Activated CD8-positive, alpha-beta memory T cell treated with anti-CD3 and anti-CD28 coated beads for 36 hours (primary cell): ENCODE data around the gene CCDC57. TPM values are rescaled to one million over a fixed set of nuclear protein-coding genes. Genes with fewer than 3 reads are reported as not detected.

ENCODE experiments used
- CTCF ChIA-PET: fragments of 350-600 bp; sonication (Branson Sonifier 250); formaldehyde crosslinking; loops from one replicate; lab custom pipeline; 2021; ENCODE audit warnings: antibody characterized with exemption; lab: Charles Lee
- POLR2A ChIA-PET: fragments of 350-600 bp; sonication (Branson Sonifier 250); formaldehyde crosslinking; loops from one replicate; lab custom pipeline; 2021; ENCODE audit warnings: antibody characterized with exemption; lab: Charles Lee
- total RNA-seq, 2 experiments: library from RNA; stranded (reverse); gene quantifications; one replicate each; pipeline ENCODE4 v1.2.3, GENCODE V29; 2021

The CCDC57 gene
- total RNA-seq, 2 experiments from 2014 or later = 69.8 to 73.0 TPM

DNA sequence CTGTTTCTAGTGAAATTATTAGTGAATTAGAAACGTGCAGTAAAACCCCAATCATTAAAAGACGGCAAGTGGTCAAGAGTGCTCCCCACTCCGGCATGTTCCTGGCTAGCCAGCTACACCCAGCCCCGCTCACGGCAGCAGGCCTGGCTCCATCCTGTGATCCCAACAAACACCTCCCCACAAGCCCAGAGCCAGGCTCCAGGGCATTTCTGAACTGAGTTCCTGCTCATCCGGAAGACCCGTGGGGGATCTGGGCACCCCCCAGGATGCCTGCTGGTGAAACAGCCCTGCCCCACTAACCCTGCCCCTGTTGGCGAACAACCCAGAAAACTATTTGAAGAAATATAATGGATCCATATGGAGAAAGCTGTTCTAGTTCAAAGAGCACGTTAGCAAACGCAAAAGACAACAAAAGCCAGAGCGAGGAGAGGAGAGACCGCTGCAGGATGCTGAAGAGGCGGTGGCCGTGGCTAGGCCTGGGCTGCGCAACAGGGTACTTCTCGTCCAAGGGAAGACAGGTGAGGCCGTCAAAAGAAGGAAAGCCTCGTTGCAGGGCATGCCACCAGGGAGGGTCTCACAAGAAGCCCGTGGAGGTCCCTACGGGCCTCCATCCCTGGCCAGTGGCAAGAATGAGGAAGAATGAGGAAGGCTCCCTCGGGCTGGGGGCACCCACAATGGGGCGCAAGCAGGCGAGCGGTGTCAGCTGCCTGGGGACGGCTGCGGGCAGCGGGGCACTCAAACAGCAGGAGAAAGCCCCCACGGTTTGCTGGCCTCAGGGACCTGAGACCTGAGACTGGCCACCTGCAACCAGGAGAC is 35.4 kb upstream of the CCDC57 start:
- POLR2A ChIA-PET = no interaction called here
- CTCF ChIA-PET = no interaction called here

DNA sequence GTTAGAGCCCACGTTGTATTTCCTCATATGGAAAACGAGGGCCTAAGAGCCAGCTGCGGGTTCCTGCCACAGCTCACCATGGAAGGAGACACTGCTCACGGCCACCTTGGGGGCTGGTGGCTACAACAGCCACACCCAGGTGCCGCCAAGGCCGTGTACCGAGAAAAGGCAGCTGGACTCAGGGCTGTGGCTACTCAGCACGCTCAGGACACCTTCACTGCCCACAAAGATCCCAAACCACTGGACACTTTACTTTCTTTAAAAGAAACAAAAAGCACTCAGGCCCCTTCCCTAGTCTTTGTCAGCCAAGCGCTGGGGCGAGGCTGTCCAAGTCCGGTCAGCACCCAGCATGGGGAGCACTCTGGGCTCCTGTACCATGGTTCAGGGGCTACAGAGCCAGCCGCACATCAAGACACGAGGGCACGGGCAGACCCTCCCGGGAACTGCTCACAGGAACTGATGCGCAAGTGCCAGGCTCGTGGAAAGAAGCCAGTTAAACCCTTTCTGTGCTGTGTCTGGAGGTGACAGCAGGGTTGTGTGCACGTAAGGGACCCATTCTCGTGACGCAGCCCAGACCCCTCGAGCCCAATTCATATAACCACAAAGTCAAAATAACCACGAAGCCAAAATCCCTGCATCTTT is 34.7 kb upstream of the CCDC57 start:
- ChIA-PET CTCF (interaction anchor here (1.0 kb wide), 1 partner anchor 11 kb away, joined by 3 read pairs; no protein-coding TSS in a partner anchor), POLR2A (interaction anchor here (1.1 kb wide), 1 partner anchor 28 kb away, joined by 3 read pairs; no protein-coding TSS in a partner anchor)

DNA sequence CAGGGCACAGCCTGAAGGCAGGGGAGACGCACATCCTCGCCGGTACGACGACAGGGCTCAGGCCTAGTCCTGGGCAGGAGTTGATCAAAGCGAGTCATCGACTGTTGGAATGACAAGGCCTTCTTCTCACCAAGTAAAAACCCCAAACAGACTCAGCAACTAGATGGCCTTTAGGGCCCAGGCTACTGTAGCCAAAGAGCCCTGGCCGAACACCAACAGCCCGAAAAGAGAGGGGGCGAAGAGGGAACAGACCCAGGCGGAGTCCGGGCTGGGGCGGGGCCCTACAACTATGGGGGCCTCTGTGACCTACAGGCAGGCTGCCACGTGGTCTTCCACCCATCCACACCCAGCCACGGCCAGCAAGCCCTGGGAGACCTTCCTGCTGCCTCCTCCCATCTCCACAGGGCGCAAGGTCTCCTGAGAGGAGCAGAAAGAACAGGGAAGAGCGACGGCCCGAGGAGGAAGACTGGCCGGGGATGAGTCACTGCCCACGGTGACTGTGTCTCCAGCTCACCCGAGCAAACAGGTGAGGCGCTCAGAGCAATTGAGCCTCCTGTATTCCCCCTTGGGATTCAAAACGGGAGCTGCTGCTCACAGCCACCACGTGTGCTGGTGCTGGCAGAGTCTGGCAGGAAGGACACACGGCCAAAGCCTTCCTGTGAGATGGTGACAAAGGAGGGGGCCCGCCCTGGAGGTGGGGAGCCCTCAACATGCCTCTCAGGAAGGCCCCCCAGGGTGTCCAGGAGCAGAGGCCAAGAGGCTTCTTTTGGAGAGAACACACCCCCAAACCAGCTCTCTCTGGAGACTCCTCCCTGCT is 33.9 kb upstream of the CCDC57 start:
- CTCF ChIA-PET = interaction anchor here (1.0 to 1.5 kb wide), 3 partner anchors 10 to 29 kb away, joined by 3 read pairs; no protein-coding TSS in a partner anchor
- POLR2A ChIA-PET = interaction anchor here (1.1 kb wide), 1 partner anchor 28 kb away, joined by 3 read pairs; no protein-coding TSS in a partner anchor

DNA sequence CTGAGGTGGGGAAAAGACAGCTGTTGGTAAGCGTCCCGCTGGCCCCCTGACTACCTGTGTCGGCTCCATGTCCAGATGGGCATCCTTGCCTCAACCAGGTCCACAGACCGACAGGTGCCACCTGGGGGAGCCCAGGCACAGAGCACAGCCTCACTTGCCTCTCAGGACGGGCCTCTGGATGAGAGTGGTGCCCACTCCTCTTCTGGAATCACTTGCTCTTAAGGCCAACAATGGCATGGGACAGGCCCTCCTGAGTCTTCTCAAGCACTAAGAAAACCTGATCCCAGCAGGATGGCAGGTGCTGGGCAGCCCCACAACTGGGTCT is 33.4 kb upstream of the CCDC57 start:
- CTCF ChIA-PET = interaction anchor here (1.1 to 1.5 kb wide), 2 partner anchors 10 to 30 kb away, joined by 3 read pairs; no protein-coding TSS in a partner anchor
- POLR2A ChIA-PET = no interaction called here

DNA sequence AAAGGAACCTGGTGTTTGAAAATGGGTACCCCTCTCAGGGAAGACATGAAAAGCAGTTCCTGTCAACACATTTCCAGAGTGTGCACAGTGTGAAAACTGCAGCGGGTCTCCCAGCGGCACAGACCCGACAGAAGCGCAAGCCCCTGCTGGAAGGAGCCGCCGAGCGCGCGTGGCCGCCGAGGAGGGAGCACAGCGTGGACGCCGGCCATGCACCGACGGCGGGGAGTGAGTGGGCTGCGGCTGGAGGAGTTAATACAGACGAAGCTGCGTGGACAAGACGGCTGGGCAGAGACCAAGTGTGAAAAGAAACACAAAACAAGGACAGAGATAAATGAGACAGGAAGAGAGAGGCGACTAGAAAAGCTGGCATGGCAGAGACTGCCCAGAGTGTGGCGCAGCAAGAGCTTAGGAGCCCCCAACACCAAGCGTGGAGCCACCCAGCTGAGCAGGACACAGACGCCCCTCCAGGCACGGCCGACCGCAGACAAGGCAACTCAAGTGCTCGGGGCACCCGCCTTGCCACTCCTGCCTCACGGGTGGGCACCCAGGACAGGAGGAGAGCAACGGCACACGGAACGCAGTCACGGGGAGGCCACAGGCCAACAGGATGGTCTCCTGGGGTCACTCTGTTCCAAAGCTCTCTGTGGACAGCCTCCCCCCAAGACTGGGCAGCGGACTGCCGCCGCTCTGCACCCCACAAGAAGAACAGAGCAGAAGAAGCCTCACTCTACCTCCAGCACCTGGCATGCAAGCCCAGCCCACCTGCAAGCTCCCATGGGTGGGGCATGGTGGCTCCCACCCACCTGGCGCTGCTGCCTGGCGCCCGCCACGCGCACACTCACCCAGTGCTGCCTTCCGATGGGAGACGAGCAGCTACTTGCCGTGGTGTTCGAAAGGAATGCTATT is 32.7 kb upstream of the CCDC57 start:
- ChIA-PET CTCF (interaction anchor here (1.1 to 1.5 kb wide), 2 partner anchors 9 to 30 kb away, joined by 3 read pairs; no protein-coding TSS in a partner anchor), POLR2A (interaction anchor here (0.6 to 1.0 kb wide), 2 partner anchors 19 to 60 kb away, joined by 3 read pairs; no protein-coding TSS in a partner anchor)

DNA sequence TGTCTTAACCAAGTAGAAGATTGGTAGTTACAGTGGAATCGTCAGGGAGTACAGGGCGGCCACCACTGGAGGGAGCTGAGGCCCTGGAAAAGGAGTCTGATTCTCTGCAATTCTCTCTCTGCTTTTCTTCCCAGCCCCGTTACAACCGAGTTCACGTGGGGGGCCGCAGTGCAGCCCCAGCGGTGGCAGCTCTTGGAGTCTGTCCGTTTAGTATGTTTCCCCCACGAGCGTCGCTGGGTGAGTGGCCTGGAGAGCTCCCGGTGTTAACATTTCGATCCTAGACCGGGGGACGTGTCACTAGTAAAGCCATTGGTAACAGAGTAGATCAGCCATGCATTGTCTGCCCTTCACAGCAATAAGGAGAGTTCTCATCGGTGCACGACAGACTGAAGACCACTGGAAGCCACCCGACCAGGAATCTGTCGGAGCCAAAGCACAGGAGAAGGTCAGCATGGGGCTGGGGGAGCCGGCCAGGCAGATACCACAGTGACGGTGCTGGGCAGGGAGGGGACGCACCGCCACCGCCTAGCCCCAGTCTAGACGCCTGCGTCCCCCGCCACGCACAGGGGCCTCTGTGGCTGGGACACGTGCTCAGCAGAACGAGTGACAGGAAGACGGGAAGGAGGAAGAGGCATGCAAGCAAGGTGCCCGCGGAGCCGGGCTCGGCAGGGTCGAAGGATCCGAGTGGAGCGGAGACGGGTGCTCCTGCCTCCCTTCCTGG is 31.9 kb upstream of the CCDC57 start:
- ChIA-PET POLR2A (interaction anchor here (0.6 to 1.0 kb wide), 2 partner anchors 20 to 61 kb away, joined by 3 read pairs; no protein-coding TSS in a partner anchor), CTCF (interaction anchor here (1.0 to 1.5 kb wide), 4 partner anchors 8 to 73 kb away, joined by 3 read pairs; partner anchors contain the start of gene CD7)

DNA sequence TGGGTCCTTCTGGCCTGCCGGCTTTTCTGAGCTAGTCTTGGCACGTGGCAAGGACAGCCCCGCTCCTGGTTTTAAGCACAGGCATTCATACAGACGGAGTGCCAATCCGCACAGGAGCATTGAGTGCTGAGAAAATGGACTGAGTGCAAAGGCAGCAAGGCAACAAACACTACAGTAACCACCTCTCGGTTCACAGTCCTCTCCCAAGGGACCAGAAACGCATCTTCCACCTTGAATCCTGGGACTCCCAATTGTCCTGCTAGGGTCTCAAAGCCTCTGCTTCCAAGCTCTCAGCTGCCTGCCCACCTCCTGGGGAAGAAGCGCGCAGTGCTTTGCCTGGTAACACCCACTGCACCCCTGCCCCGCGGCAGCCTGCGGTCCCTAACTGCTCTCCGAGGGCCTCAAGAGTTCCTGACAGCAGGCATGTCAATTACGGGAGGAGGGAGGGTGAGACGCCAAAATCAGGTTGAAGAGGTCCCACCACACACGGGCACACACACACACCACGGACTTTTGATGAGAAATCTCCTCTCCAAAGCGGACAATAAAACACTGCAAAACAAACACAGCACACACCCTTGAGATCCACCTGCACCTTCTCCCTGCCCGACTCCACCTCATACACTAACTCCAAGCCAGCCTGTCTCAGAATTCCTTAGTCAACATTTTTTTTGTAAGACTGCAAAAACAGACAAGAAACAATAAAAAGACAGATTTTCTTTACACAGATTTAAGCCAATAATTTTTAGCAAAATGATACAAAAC is 31.2 kb upstream of the CCDC57 start:
- CTCF ChIA-PET = interaction anchor here (1.0 to 2.0 kb wide), 6 partner anchors 7 to 78 kb away, joined by 3 to 7 read pairs (median 3); partner anchors contain the start of gene CD7
- POLR2A ChIA-PET = interaction anchor here (1.0 kb wide), 1 partner anchor 21 kb away, joined by 3 read pairs; no protein-coding TSS in a partner anchor

DNA sequence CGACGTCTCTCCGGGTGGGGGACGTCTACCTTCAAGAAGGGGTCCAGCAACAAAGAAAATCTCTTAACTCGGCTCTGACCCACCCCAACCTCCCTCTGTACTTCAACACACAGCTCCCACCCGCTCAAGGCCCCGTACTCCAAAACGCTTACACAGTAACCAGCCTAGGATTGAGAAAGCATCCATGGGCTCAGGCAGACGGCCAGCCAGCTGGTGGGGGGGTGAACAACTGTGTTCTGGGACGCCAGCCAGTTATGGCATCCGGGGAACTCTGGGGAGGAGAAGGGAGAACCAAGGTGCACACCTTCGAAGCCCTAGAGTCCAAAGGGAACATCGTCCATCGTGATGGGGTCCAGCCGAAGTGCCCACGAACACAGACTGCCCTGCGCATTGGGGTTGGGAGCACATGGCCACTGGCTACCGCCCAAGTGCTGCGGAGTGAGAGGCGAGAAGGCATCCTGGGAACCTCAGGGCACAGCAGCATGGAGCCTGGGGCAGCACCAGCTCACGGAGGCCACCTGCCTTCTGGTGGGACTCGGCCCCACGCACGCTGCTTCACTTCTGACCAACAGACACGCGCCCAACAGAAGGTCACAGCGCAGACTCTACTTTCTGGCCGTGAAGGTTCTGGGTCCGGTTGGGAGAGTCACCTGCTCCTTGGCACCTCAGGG is 30.5 kb upstream of the CCDC57 start:
- ChIA-PET POLR2A (interaction anchor here (0.6 to 2.0 kb wide), 5 partner anchors 8 to 74 kb away, joined by 3 to 10 read pairs (median 3); partner anchors contain the start of genes CD7 and SLC16A3), CTCF (interaction anchor here (1.1 to 2.0 kb wide), 5 partner anchors 8 to 79 kb away, joined by 3 to 7 read pairs (median 4); partner anchors contain the start of gene SLC16A3)

DNA sequence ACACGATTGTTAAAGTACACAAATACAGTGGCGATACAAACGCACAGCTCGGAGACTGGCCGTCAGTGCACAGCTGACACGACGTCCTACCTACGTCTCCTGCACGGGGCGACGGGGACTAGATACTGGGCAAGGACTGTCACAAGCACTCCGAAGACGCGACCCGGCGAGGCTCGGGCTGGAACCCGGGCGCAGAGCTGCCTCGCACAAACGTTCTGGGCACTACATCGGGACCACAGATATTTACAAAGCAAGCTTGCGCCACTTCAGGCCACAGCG is 30.0 kb upstream of the CCDC57 start:
- ChIA-PET POLR2A (interaction anchor here (0.6 to 2.0 kb wide), 5 partner anchors 8 to 74 kb away, joined by 3 to 10 read pairs (median 3); partner anchors contain the start of genes CD7 and SLC16A3), CTCF (interaction anchor here (1.1 to 2.0 kb wide), 4 partner anchors 8 to 59 kb away, joined by 4 to 7 read pairs (median 4); partner anchors contain the start of gene SLC16A3)

DNA sequence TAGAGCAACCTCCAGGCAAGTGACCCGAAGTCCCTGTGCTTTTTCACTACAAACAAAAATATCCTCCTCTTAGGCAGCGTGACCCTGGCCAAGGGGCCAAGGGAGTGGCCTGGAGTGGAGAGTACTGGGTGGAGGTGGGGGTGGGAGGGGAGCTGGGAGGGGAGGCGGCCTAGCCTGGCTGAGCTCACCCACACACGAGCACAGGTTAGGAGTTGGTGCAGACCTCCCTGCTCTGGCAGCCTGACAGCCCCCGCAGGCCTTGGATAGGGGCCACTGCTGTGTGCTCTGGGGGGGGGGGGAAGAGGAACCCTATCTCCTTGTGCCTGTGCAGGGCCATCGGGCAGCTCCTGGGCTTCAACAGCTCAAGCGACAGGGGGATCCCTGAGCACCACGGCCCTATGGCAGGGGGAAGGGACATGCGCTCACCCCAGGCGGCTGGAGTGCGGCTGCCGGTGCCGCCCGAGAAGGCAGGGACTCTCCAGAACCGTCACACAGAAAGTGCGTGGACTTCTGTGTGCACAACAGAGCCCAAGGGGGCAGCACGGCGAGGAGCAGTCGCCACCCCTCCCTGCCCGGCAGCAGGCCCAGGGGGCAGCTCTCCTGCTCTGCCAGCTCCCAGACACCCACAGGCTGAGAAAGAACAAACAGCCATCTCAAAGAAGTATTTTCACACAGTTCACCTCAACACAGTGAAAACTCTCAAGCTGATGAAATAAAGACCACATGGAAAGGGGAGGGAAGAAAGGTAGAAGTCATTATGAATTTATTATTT is 29.5 kb upstream of the CCDC57 start:
- ChIA-PET POLR2A (interaction anchor here (0.6 to 2.0 kb wide), 9 partner anchors 9 to 383 kb away, joined by 3 to 10 read pairs (median 3); partner anchors contain the start of genes CD7 and SLC16A3), CTCF (interaction anchor here (1.1 to 2.0 kb wide), 6 partner anchors 7 to 79 kb away, joined by 3 to 7 read pairs (median 4); partner anchors contain the start of gene SLC16A3)

DNA sequence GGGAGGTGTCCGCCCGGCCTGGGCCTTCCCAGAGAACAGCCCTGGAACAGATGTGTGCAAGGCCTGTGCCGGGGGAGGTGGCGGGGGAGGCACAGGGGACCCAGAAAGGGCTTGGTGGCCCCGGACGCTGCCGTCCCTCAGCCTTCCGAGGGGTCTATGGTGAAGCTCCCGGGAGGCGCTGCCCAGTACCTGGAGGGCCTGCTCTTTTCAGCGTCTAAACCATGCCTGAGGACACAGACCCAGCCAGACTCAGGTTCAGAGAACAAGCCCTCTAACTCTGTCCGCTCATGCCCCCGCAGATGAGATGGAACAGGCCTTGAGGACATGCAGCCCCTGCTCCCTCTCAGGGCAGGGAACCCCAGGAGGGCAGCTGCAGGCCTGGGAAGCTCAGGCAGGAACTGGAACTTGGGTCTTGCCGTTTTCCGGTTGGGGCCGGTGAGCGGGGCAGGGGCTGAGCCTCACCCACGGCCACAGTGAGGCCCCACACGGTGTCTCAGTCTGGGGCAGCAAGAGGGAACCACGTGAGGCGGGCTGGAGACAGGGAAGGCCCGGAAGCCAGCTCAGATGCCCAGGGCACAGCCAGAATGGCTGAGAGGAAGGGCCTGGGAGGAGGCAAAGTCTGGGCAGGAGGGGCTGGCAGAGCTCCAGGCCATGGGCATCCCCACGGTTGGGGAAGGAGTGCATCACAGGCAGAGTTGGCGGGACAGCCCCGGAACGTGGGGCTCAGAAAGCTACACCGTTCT is 28.7 kb upstream of the CCDC57 start:
- CTCF ChIA-PET = interaction anchor here (1.1 to 2.0 kb wide), 4 partner anchors 12 to 80 kb away, joined by 3 to 7 read pairs (median 4); partner anchors contain the start of gene SLC16A3
- POLR2A ChIA-PET = interaction anchor here (0.6 to 2.0 kb wide), 10 partner anchors 9 to 382 kb away, joined by 3 to 10 read pairs (median 3); partner anchors contain the start of genes CD7 and SLC16A3

DNA sequence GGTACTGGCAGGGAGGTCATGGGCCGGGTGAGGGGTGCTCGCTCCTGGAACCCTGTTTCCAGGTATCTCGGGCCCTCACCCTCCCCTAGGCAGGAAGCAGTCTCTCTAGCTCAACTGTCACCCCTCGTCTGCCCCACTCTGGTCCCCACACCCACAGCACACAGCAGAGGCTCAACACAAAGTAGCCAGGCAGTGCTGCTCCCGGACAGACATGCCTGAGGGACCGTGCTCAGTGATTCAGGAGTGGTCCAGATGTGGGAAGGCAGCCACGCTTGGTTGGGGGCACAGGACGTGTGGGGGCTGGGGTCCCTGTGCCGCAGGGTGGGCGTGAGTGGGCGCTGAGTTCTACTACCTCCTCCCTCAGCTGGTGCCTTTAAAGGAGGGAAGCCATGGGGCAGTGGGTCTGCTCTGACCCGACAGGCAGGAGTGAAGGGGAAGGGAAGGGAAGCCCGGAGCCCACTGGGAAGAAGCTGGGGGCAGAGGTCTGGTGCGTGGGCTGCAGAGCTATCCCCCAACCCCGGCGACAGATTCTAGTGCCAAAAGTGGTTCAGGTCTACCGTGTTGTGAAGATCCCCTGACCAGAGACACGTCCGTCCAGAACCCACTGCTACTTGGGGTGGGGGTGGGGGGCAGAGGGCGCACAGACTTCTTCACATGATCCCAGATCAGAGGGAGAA is 28.0 kb upstream of the CCDC57 start:
- ChIA-PET POLR2A (interaction anchor here (0.5 to 1.9 kb wide), 5 partner anchors 13 to 77 kb away, joined by 3 to 6 read pairs (median 4); partner anchors contain the start of gene CD7), CTCF (interaction anchor here (0.8 to 1.1 kb wide), 2 partner anchors 80 to 169 kb away, joined by 3 read pairs; no protein-coding TSS in a partner anchor)

DNA sequence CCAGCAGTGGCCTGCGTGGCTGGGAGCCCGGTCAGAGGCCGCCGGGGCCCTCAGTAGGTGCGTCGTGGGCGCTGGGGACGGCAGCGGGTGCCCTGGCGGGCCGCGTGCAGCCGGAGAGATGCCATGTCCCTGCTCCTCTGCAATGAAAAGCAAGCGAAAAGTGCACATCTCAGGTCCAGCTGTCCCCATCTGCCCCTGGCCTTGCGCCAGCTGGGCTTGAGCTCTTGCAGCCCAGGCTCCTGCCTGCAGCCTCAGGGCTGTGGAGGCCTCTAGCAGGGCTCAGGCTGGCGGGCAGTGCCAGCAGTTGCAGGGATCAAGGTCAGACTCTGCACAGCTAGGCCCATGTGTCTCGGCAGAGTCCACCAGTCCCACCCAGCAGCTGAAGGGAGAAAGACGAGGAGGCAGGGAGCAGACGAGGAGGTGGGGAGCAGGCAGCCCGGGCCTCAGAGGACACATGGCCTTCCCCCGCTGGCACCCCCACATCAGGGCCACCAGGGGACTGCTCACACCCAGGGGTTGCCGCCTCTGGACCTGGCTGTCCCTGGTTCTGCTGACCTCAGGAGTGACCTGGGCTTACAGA is 27.4 kb upstream of the CCDC57 start:
- CTCF ChIA-PET = interaction anchor here (0.8 to 1.3 kb wide), 3 partner anchors 23 to 170 kb away, joined by 3 read pairs; no protein-coding TSS in a partner anchor
- POLR2A ChIA-PET = interaction anchor here (1.9 kb wide), 1 partner anchor 58 kb away, joined by 5 read pairs; no protein-coding TSS in a partner anchor
